Measurements from ENCODE around the gene ASXL1. TPM values are rescaled to one million over a fixed set of nuclear protein-coding genes. Genes with fewer than 3 reads are reported as not detected.
"Not testable (repeated sequence)": the region's sequence is repeated elsewhere in the genome, so short reads cannot be mapped to it uniquely, and the experiment has no call there.

ASXL1 gene
- total and polyA plus RNA-seq, 10 of the 15 experiments (the other 5 are each of a cell fraction or from before 2014, with no cell fraction given), result 11.0 to 87.6 (median 56.8) TPM

DNA sequence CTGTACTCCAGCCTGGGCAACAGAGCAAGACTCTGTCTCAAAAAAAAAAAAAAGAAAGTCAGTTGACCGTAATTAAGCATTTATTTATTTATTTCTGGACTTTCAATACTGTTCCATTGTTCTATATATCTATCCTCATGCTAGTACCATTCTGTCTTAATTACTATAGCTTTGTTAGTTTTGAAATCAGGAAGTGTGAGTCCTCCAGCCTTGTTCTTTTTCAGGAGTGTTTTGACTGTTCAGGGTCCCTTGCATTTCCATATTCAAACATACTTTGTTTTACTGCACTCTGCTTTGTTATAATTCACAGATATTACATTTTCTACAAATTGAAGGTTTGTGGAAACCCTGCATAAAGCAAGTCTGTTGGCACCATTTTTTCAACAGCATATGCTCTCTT lies 36.7 kb upstream of the ASXL1 start:
- FAIRE-seq, result peak; percentile 64
- BruUV-seq (replicated peaks), result no TSS peak
- SMC1A ChIA-PET (ENCODE audit: uncharacterized antibody, unreplicated experiment), result interaction anchor here (0.6 to 1.8 kb wide), 4 partner anchors 35 to 118 kb away, joined by 3 to 6 read pairs (median 3); no protein-coding TSS in a partner anchor
- CTCF ChIA-PET, result interaction anchor here (1.5 kb wide), 1 partner anchor 36 kb away, joined by 4 read pairs; no protein-coding TSS in a partner anchor
- Histone ChIP-seq H3K4me1 (ENCODE audit: control insufficient read depth, insufficient read depth, low read length) (no peaks in the 10 kb centered on the region; the same call in 1 of the 2 replicates), H4K20me1 (ENCODE audit: control insufficient read depth, insufficient read depth) (no peaks in the 10 kb centered on the region), H3K4me2 (ENCODE audit: control insufficient read depth, insufficient read depth) (no peak overlapping the region), H3K36me3 (ENCODE audit: control insufficient read depth in 2 of 2, insufficient read depth in 2 of 2, low read length in 1 of 2) (peaks cover 4 to 21% of the 10 kb centered on the region in 2 experiments), H3K4me3 (no peak overlapping the region), H3K79me2 (ENCODE audit: control insufficient read depth, insufficient read depth, low read length) (no peaks in the 10 kb centered on the region), H3K9ac (ENCODE audit: control insufficient read depth, insufficient read depth, low read length) (no peak overlapping the region), H3K9me3 (replicated peaks; ENCODE audit: control insufficient read depth, insufficient read depth, low read length) (no peaks in the 10 kb centered on the region), H3K27me3 (replicated peaks in 1 of 2; ENCODE audit: control insufficient read depth in 2 of 2, insufficient read depth in 2 of 2, low read length in 1 of 2) (no peaks in the 10 kb centered on the region), H2AFZ (ENCODE audit: control insufficient read depth, low read depth, low read length) (no peak overlapping the region), H3K27ac (ENCODE audit: control insufficient read depth, insufficient read depth) (no peak overlapping the region)
- POLR2A ChIA-PET, result interaction anchor here (1.1 kb wide), 1 partner anchor 12 kb away, joined by 3 read pairs; no protein-coding TSS in a partner anchor
- intact Hi-C loops (cut with micrococcal nuclease; ENCODE audit: unreplicated experiment) (no loop called here), in situ Hi-C loops (cut with MboI) (no loop called here)
- DNase-seq (ENCODE audit: low read depth, low spot score), result no peak
- RAD21 ChIA-PET (ENCODE audit: unreplicated experiment), result interaction anchor here (0.7 to 1.4 kb wide), 2 partner anchors 36 to 45 kb away, joined by 3 read pairs; no protein-coding TSS in a partner anchor
- WGBS (ENCODE audit: insufficient coverage, insufficient replicate concordance, low lambda C conversion rate, missing lambda C conversion rate), result 0% methylated on average over 1 of the region's 1 CpG
- peak; percentile 57 for ATAC-seq
- TF ChIP-seq JUNB (IDR thresholded peaks at IDR 0.05) (peak; percentile 19; the same call in 1 of the 2 replicates), TCF3 (IDR thresholded peaks at IDR 0.05; ENCODE audit: borderline replicate concordance, insufficient read depth, low read depth, low read length) (no peak), SPI1 (IDR thresholded peaks at IDR 0.05; ENCODE audit: borderline replicate concordance, insufficient read depth, low read depth, low read length) (peak; percentile 55; the same call in 1 of the 2 replicates)

DNA sequence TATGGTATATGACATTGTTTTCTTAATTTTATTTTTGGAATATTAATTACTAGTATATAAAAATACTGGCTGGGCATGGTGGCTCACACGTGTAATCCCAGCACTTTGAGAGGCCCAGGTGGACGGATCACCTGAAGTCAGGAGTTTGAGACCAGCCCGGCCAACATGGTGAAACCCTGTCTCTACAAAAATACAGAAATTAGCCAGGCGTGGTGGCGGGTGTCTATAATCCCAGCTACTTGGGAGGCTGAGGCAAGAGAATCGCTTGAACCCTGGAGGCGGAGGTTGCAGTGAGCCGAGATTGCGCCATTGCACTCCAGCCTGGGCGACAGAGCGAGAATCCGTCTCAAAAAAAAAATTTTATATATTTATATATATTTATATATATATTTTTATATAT lies 35.9 kb upstream of the ASXL1 start:
- CTCF ChIA-PET, result interaction anchor here (1.5 kb wide), 1 partner anchor 37 kb away, joined by 4 read pairs; no protein-coding TSS in a partner anchor
- peaks cover 0 to 19% of the 10 kb centered on the region in 2 experiments; a peak in 3 of 4 replicates for H3K36me3 ChIP-seq (ENCODE audit: control insufficient read depth in 2 of 2, insufficient read depth in 2 of 2, low read length in 1 of 2)
- H3K9ac ChIP-seq (ENCODE audit: control insufficient read depth, insufficient read depth, low read length); H3K4me2 ChIP-seq (ENCODE audit: control insufficient read depth, insufficient read depth); POLR2A ChIA-PET; H3K4me1 ChIP-seq (ENCODE audit: control insufficient read depth, insufficient read depth, low read length); FAIRE-seq; H3K27ac ChIP-seq (ENCODE audit: control insufficient read depth, insufficient read depth); intact Hi-C loops (cut with micrococcal nuclease; ENCODE audit: unreplicated experiment); H2AFZ ChIP-seq (ENCODE audit: control insufficient read depth, low read depth, low read length); in situ Hi-C loops (cut with MboI); ATAC-seq; H3K79me2 ChIP-seq (ENCODE audit: control insufficient read depth, insufficient read depth, low read length); H3K4me3 ChIP-seq; H3K27me3 ChIP-seq (replicated peaks in 1 of 2; ENCODE audit: control insufficient read depth in 2 of 2, insufficient read depth in 2 of 2, low read length in 1 of 2); H3K9me3 ChIP-seq (replicated peaks; ENCODE audit: control insufficient read depth, insufficient read depth, low read length); H4K20me1 ChIP-seq (ENCODE audit: control insufficient read depth, insufficient read depth); DNase-seq (ENCODE audit: low read depth, low spot score); BruUV-seq (replicated peaks): not testable (repeated sequence)
- RAD21 ChIA-PET (ENCODE audit: unreplicated experiment), result interaction anchor here (1.4 kb wide), 1 partner anchor 37 kb away, joined by 3 read pairs; no protein-coding TSS in a partner anchor
- SMC1A ChIA-PET (ENCODE audit: uncharacterized antibody, unreplicated experiment), result interaction anchor here (1.3 kb wide), 1 partner anchor 43 kb away, joined by 3 read pairs; no protein-coding TSS in a partner anchor
- over 99% methylated on average over 12 of the region's 12 CpGs for WGBS (ENCODE audit: insufficient coverage, insufficient replicate concordance, low lambda C conversion rate, missing lambda C conversion rate)

DNA sequence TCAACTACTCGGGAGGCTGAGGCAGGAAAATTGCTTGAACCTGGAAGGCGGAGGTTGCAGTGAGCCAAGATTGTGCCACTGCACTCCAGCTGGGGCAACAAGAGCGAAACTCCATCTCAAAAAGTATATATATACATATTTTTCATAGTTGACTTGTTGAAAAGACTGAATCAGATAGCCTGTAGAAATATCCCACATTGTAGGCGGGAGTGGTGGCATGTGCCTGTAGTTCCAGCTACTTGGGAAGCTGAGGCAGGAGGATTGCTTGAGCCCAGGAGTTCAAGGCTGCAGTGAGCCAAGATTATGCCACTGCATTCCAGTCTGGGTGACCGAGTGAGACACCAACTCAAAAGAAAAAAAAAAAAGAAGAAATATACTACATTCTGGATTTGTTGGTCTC lies 34.4 kb upstream of the ASXL1 start:
- in situ Hi-C loops (cut with MboI); H2AFZ ChIP-seq (ENCODE audit: control insufficient read depth, low read depth, low read length); DNase-seq (ENCODE audit: low read depth, low spot score); H3K4me1 ChIP-seq (ENCODE audit: control insufficient read depth, insufficient read depth, low read length); H4K20me1 ChIP-seq (ENCODE audit: control insufficient read depth, insufficient read depth); H3K4me2 ChIP-seq (ENCODE audit: control insufficient read depth, insufficient read depth); FAIRE-seq; intact Hi-C loops (cut with micrococcal nuclease; ENCODE audit: unreplicated experiment); H3K9me3 ChIP-seq (replicated peaks; ENCODE audit: control insufficient read depth, insufficient read depth, low read length); H3K79me2 ChIP-seq (ENCODE audit: control insufficient read depth, insufficient read depth, low read length); H3K27ac ChIP-seq (ENCODE audit: control insufficient read depth, insufficient read depth); H3K9ac ChIP-seq (ENCODE audit: control insufficient read depth, insufficient read depth, low read length); ATAC-seq; H3K4me3 ChIP-seq; H3K27me3 ChIP-seq (replicated peaks in 1 of 2; ENCODE audit: control insufficient read depth in 2 of 2, insufficient read depth in 2 of 2, low read length in 1 of 2); BruUV-seq (replicated peaks): not testable (repeated sequence)
- WGBS (ENCODE audit: insufficient coverage, insufficient replicate concordance, low lambda C conversion rate, missing lambda C conversion rate), result 91% methylated on average over 5 of the region's 5 CpGs
- POLR2A ChIA-PET, result interaction anchor here (0.7 kb wide), 1 partner anchor 354 kb away, joined by 3 read pairs; no protein-coding TSS in a partner anchor
- RAD21 ChIA-PET (ENCODE audit: unreplicated experiment), result interaction anchor here (0.6 kb wide), 1 partner anchor 821 kb away, joined by 3 read pairs; no protein-coding TSS in a partner anchor
- CTCF ChIA-PET, result interaction anchor here (1.0 to 1.3 kb wide), 2 partner anchors 8 to 48 kb away, joined by 3 to 4 read pairs; no protein-coding TSS in a partner anchor
- H3K36me3 ChIP-seq (ENCODE audit: control insufficient read depth in 2 of 2, insufficient read depth in 2 of 2, low read length in 1 of 2), result peaks cover 1 to 16% of the 10 kb centered on the region in 2 experiments
- SMC1A ChIA-PET (ENCODE audit: uncharacterized antibody, unreplicated experiment), result interaction anchor here (0.9 to 1.3 kb wide), 3 partner anchors 10 to 41 kb away, joined by 3 to 5 read pairs (median 3); no protein-coding TSS in a partner anchor
